IMR-90 (cell line): ENCODE measurements around the gene KAT6B.

ENCODE experiments used
- BHLHE40 ChIP-seq: fragments of 150-350 bp; IDR thresholded peaks from 2 replicates; pipeline ENCODE4 v1.6.1; 2016; ENCODE audit warnings: mild to moderate bottlenecking, low read depth, low read length
- CTCF ChIP-seq: conservative IDR thresholded peaks from 2 replicates; pipeline ENCODE4 v1.5.1; 2012; ENCODE audit warnings: mild to moderate bottlenecking, low read depth, low read length, improper control_type of control experiment
- MAFK ChIP-seq: IDR thresholded peaks from 2 replicates; pipeline ENCODE4 v1.6.1; 2012; ENCODE audit warnings: low read depth, low read length, improper control_type of control experiment
- POLR2A ChIP-seq: IDR thresholded peaks from 2 replicates; pipeline ENCODE4 v1.6.1; 2012; ENCODE audit warnings: mild to moderate bottlenecking, low read depth, low read length
- RFX5 ChIP-seq: IDR thresholded peaks from 2 replicates; pipeline ENCODE4 v1.8.0; 2012; ENCODE audit warnings: low read depth, mild to moderate bottlenecking, low read length, moderate library complexity

- TF ChIP-seq BHLHE40 (no peak), CTCF (no peak), POLR2A (no peak), RFX5 (no peak), MAFK (no peak)
Observed at GRCh38 chr10:74888962-74889661, 62.7 kb downstream of the KAT6B start.
